ENCODE measurements around the gene CCDC174. TPM values are rescaled to one million over a fixed set of nuclear protein-coding genes. Genes with fewer than 3 reads are reported as not detected.

CCDC174 gene
- total and polyA plus RNA-seq, 2 of the 4 experiments (the other 2 are of a cell fraction) = 5.9 to 9.6 TPM

GRCh38 chr3:14688525-14688924 lies 37.0 kb downstream of the CCDC174 start:
- Histone ChIP-seq H4K5ac (ENCODE audit: low read depth, low read length) (no peak overlapping the region), H3K4me3 (ENCODE audit: insufficient read depth, low read depth, low read length) (no peak overlapping the region), H3K9me3 (ENCODE audit: control insufficient read depth, insufficient read depth, low read length) (no peaks in the 10 kb centered on the region), H2BK20ac (ENCODE audit: low read depth, low read length) (no peak overlapping the region), H2BK120ac (ENCODE audit: low read depth, low read length) (no peak overlapping the region), H3K4ac (ENCODE audit: low read depth, low read length) (no peak overlapping the region), H3K4me1 (ENCODE audit: control insufficient read depth, insufficient read depth, low read length) (no peaks in the 10 kb centered on the region), H2AK5ac (ENCODE audit: low read depth, low read length) (no peak overlapping the region), H3K27me3 (ENCODE audit: control insufficient read depth, insufficient read depth, low read length) (peaks cover 9% of the 10 kb centered on the region), H3K27ac (ENCODE audit: insufficient read depth, low read length) (no peak overlapping the region), H2AK9ac (replicated peaks; ENCODE audit: low read depth, low read length, poor library complexity) (no peak overlapping the region), H2BK5ac (ENCODE audit: low read depth, low read length, poor library complexity, severe bottlenecking) (no peak overlapping the region), H4K20me1 (ENCODE audit: insufficient read depth, low read length) (no peaks in the 10 kb centered on the region), H4K91ac (ENCODE audit: insufficient read depth, low read depth, low read length) (no peak overlapping the region), H3K79me1 (ENCODE audit: low read depth in 1 of 2, low read length in 2 of 2) (no peaks in the 10 kb centered on the region), H2AFZ (replicated peaks; ENCODE audit: low read length, poor library complexity) (no peak overlapping the region), H3K36me3 (ENCODE audit: control insufficient read depth, insufficient read depth, low read length) (no peaks in the 10 kb centered on the region), H3K14ac (replicated peaks; ENCODE audit: low read depth, low read length) (no peak overlapping the region), H3K4me2 (ENCODE audit: low read depth, low read length) (no peak overlapping the region), H3K18ac (ENCODE audit: low read depth, low read length) (no peak overlapping the region), H3K9ac (ENCODE audit: low read depth, low read length) (no peak overlapping the region), H3K56ac (ENCODE audit: extremely low read depth, insufficient read depth, low read length) (no peak overlapping the region), H4K8ac (ENCODE audit: low read depth in 2 of 2, low read length in 2 of 2) (no peak overlapping the region), H3K9me1 (ENCODE audit: insufficient read depth, low read length) (no peaks in the 10 kb centered on the region), H2BK15ac (ENCODE audit: low read depth, low read length) (no peak overlapping the region), H3K23ac (ENCODE audit: low read depth, low read length) (no peak overlapping the region)
- CTCF ChIA-PET = no interaction called here
- POLR2A ChIA-PET (ENCODE audit: unreplicated experiment) = no interaction called here
- dilution Hi-C loops (cut with HindIII; ENCODE audit: low sequenced_read_pairs, unreplicated experiment) (no loop called here), intact Hi-C loops (cut with micrococcal nuclease) (no loop called here), in situ Hi-C loops (cut with MboI; ENCODE audit: low sequenced_read_pairs) (no loop called here)
- WGBS, 2 experiments (ENCODE audit: extremely low coverage in 2 of 2, insufficient read length in 1 of 2) = no CpG with 5 or more reads among the region's 2 CpGs
- BruUV-seq (replicated peaks) = no TSS peak
- no peak for DNase-seq
- ATAC-seq (ENCODE audit: low read depth) = no peak
- TF ChIP-seq BHLHE40 (IDR thresholded peaks at IDR 0.05; ENCODE audit: low read depth, low read length) (no peak), MAZ (IDR thresholded peaks at IDR 0.05; ENCODE audit: borderline replicate concordance, low read depth, low read length) (no peak), ELK1 (IDR thresholded peaks at IDR 0.05; ENCODE audit: borderline replicate concordance, low read depth, low read length) (no peak), RFX5 (IDR thresholded peaks at IDR 0.05; ENCODE audit: low read depth, low read length) (no peak)

Measured in IMR-90 (cell line).